ENCODE measurements around the gene BCAS1. TPM values are rescaled to one million over a fixed set of nuclear protein-coding genes. Genes with fewer than 3 reads are reported as not detected.

BCAS1 gene
- total RNA-seq, 1 donor from 2014 or later: not detected

DNA sequence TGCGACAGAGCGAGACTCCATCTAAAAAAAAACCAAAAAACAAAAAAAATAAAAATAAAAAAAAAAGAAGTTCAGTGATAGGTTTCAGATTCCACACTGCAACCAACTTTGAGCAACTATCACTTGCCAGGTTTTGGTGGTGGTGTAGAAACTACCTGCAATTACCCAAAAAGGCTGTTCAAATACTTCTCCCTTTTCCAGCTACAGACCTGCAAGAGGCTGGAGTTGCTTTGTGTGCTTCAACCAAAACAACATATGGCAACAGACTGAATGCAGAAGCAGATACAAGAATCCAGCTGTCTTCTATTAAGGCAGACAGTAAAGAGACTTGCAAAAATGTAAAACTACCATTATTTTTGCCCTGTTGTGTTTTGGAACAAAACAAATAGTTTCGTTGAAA, 9.3 kb upstream of the BCAS1 start:
- Mint-ChIP-seq H3K4me1 (peaks cover 15% of the 10 kb centered on the region), H3K36me3 (ENCODE audit: low read depth) (no peaks in the 10 kb centered on the region), H3K4me3 (no peak overlapping the region), H3K27ac (ENCODE audit: unreplicated experiment) (no peak overlapping the region), H3K9me3 (peaks cover 3% of the 10 kb centered on the region), H3K27me3 (ENCODE audit: low read depth) (no peaks in the 10 kb centered on the region)
- DNase-seq (ENCODE audit: low read depth, low spot score): no peak
- no peak for TF ChIP-seq CTCF (conservative IDR thresholded peaks at IDR 0.05)

DNA sequence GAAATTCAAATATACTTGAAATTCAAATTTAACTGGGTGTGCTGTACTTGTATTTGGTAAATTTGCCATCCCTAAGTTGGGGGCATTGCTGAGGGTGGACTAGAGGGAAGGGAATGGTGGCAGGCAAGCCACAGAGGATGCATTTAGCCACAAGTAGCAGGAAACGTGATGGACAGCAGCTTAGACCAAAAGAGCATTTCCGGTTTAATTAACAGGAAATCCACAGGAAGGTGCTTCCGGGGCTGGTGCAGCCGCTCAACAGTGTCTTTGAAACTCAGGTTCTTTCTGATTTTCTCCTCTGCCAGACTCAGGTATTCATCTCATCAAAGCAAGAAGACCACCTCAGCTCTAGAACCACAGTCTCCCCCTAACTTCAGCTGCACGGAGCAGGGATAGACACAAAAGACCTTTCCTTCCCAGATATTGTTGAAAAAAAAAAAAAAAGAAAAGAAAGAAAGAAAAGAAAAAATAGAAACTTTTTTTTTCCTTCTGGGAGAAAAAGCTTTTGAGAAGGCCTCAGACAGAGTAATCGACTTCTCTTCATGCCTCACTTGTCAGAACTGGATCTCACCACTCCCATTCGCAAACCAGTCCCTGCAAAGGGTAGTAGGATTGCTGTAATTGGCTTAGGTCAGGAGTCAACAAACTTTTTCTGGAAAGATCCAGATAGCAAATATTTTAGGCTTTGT, 8.0 kb upstream of the BCAS1 start:
- Mint-ChIP-seq H3K4me1 (peaks cover 11% of the 10 kb centered on the region), H3K27ac (ENCODE audit: unreplicated experiment) (no peak overlapping the region), H3K27me3 (ENCODE audit: low read depth) (no peaks in the 10 kb centered on the region), H3K4me3 (no peak overlapping the region), H3K36me3 (ENCODE audit: low read depth) (no peaks in the 10 kb centered on the region), H3K9me3 (no peaks in the 10 kb centered on the region)
- TF ChIP-seq CTCF (conservative IDR thresholded peaks at IDR 0.05): no peak
- no peak for DNase-seq (ENCODE audit: low read depth, low spot score)

- H3K27me3 Mint-ChIP-seq (ENCODE audit: low read depth): no peaks in the 10 kb centered on the region
Measured at GRCh38 chr20:54076259-54076658, 5.9 kb upstream of the BCAS1 start.

GRCh38 chr20:54075322-54075721, 4.9 kb upstream of the BCAS1 start:
- Mint-ChIP-seq H3K27ac (ENCODE audit: unreplicated experiment) (no peak overlapping the region), H3K27me3 (ENCODE audit: low read depth) (no peaks in the 10 kb centered on the region), H3K4me3 (no peak overlapping the region), H3K9me3 (no peaks in the 10 kb centered on the region), H3K4me1 (no peaks in the 10 kb centered on the region), H3K36me3 (ENCODE audit: low read depth) (no peaks in the 10 kb centered on the region)
- no peak for DNase-seq (ENCODE audit: low read depth, low spot score)
- no peak for TF ChIP-seq CTCF (conservative IDR thresholded peaks at IDR 0.05)

More at GRCh38 chr20:54076259-54076658, 5.9 kb upstream of the BCAS1 start:
- no peaks in the 10 kb centered on the region for H3K9me3 Mint-ChIP-seq
- DNase-seq (ENCODE audit: low read depth, low spot score): no peak
- no peak overlapping the region for H3K4me3 Mint-ChIP-seq
- H3K27ac Mint-ChIP-seq (ENCODE audit: unreplicated experiment): no peak overlapping the region
- no peaks in the 10 kb centered on the region for H3K4me1 Mint-ChIP-seq
- H3K36me3 Mint-ChIP-seq (ENCODE audit: low read depth): no peaks in the 10 kb centered on the region
- TF ChIP-seq CTCF (conservative IDR thresholded peaks at IDR 0.05): no peak

DNA sequence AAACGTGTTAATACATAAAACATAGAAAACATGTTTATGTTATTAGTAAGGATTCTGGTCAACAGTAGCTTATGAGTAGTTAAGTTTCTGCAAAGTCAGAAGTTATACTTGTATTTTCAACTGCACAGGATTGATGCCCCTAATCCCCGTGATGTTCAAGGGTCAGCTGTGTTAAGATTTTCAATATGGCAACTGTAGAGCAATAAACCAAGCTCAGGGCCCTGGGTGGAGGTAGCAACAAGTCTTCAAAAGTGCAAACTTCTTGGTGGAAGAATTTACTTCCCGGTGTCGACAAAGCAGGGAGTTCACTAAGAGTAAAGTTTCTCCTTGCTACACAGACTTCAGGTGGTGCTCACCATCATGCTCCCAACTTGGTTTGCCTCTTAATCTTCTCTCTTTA, 4.1 kb upstream of the BCAS1 start:
- Mint-ChIP-seq H3K27ac (ENCODE audit: unreplicated experiment) (no peak overlapping the region), H3K4me1 (no peaks in the 10 kb centered on the region), H3K36me3 (ENCODE audit: low read depth) (no peaks in the 10 kb centered on the region), H3K4me3 (no peak overlapping the region), H3K9me3 (no peaks in the 10 kb centered on the region), H3K27me3 (ENCODE audit: low read depth) (no peaks in the 10 kb centered on the region)
- TF ChIP-seq CTCF (conservative IDR thresholded peaks at IDR 0.05): no peak
- DNase-seq (ENCODE audit: low read depth, low spot score): no peak
